K562 (cell line): Measurements from ENCODE around the gene MTA2. TPM values are rescaled to one million over a fixed set of nuclear protein-coding genes. Genes with fewer than 3 reads are reported as not detected.

ENCODE experiments used
- BCL6 ChIP-seq: fragments of 250-450 bp; sonication (Bioruptor Pico); IDR thresholded peaks from 2 replicates; pipeline ENCODE4 v1.4.0; 2020
- CBFA2T2 ChIP-seq: fragments of 450-650 bp; conservative IDR thresholded peaks from 2 replicates; pipeline ENCODE4 v1.6.1; 2017; ENCODE audit warnings: mild to moderate bottlenecking
- CBX5 ChIP-seq: IDR thresholded peaks from 2 replicates; pipeline ENCODE4 v1.6.1; 2014; ENCODE audit warnings: low read depth, borderline replicate concordance
- CREB5 ChIP-seq: fragments of 250-450 bp; sonication (Bioruptor Pico); IDR thresholded peaks from 2 replicates; pipeline ENCODE4 v1.5.0; 2020; ENCODE audit warnings: mild to moderate bottlenecking
- ETS2 ChIP-seq: IDR thresholded peaks from 2 replicates; pipeline ENCODE4 v1.6.1; 2016; ENCODE audit warnings: borderline replicate concordance, missing genetic modification characterization, mild to moderate bottlenecking, moderate library complexity, missing compliant biosample characterization; ENCODE audit not compliant: poor library complexity, severe bottlenecking
- HDAC6 ChIP-seq: IDR thresholded peaks from 2 replicates; pipeline ENCODE4 v1.6.1; 2012; ENCODE audit warnings: low read depth, mild to moderate bottlenecking, control low read depth, inconsistent platforms, low read length, moderate library complexity
- ILK ChIP-seq: fragments of 450-650 bp; IDR thresholded peaks from 2 replicates; pipeline ENCODE4 v1.6.1; 2016; ENCODE audit warnings: missing genetic modification characterization, low read depth, mild to moderate bottlenecking, missing compliant biosample characterization, moderate library complexity, borderline replicate concordance
- MAFG ChIP-seq: fragments of 450-650 bp; conservative IDR thresholded peaks from 2 replicates; pipeline ENCODE4 v1.6.1; 2016; ENCODE audit warnings: missing genetic modification characterization, missing compliant biosample characterization
- MITF ChIP-seq: IDR thresholded peaks from 2 replicates; pipeline ENCODE4 v1.6.1; 2014; ENCODE audit warnings: antibody characterized with exemption
- MNT ChIP-seq, 2 experiments: fragments of 450-650 bp; conservative IDR thresholded peaks; 2 replicates each; pipeline ENCODE4 v1.6.1; 2017; ENCODE audit warnings: mild to moderate bottlenecking in 2 of 2, moderate library complexity in 2 of 2
- NFATC3 ChIP-seq: fragments of 450-650 bp; IDR thresholded peaks from 2 replicates; pipeline ENCODE4 v1.6.1; 2017; ENCODE audit warnings: mild to moderate bottlenecking
- NFIX ChIP-seq: fragments of 250-450 bp; sonication (Bioruptor Pico); IDR thresholded peaks from 2 replicates; pipeline ENCODE4 v1.4.0; 2020; ENCODE audit warnings: low read depth, mild to moderate bottlenecking, moderate library complexity
- NFYB ChIP-seq: IDR thresholded peaks from 2 replicates; pipeline ENCODE4 v1.6.1; 2011; ENCODE audit warnings: mild to moderate bottlenecking, moderate library complexity; ENCODE audit not compliant: insufficient read length; ENCODE audit errors: extremely low read depth
- PHF20 ChIP-seq: fragments of 450-650 bp; IDR thresholded peaks from 2 replicates; pipeline ENCODE4 v1.6.1; 2018; ENCODE audit not compliant: partially characterized antibody
- POU5F1 ChIP-seq: fragments of 150-350 bp; IDR thresholded peaks from 2 replicates; pipeline ENCODE4 v1.6.1; 2014; ENCODE audit warnings: borderline replicate concordance, low read length, low read depth, mild to moderate bottlenecking; ENCODE audit not compliant: partially characterized antibody
- SMARCB1 ChIP-seq: IDR thresholded peaks from 2 replicates; pipeline ENCODE4 v1.6.1; 2011; ENCODE audit warnings: improper control_type of control experiment, low read depth; ENCODE audit not compliant: insufficient read length
- TOE1 ChIP-seq, 2 experiments: fragments of 450-650 bp in 1 of 2; sonication (generic) in 1 of 2; formaldehyde crosslinking in 1 of 2; IDR thresholded peaks; 2 replicates each; pipeline versions ENCODE4 v1.7.1 to v1.8.0; 2016 to 2022; ENCODE audit warnings: borderline replicate concordance in 2 of 2, mild to moderate bottlenecking in 2 of 2, antibody characterized with exemption in 1 of 2, inconsistent platforms in 1 of 2, low read depth in 1 of 2, missing genetic modification reagents in 1 of 2, moderate library complexity in 1 of 2
- ZC3H8 ChIP-seq: fragments of 450-650 bp; IDR thresholded peaks from 2 replicates; pipeline ENCODE4 v1.6.1; 2017
- ZNF124 ChIP-seq: sonication (generic); formaldehyde crosslinking; IDR thresholded peaks from 2 replicates; pipeline ENCODE4 v1.8.1; 2022; ENCODE audit warnings: missing genetic modification reagents
- ZNF212 ChIP-seq: fragments of 450-650 bp; formaldehyde crosslinking; IDR thresholded peaks from 2 replicates; pipeline ENCODE4 v1.4.0; 2020; ENCODE audit warnings: mild to moderate bottlenecking
- ZNF551 ChIP-seq: fragments of 250-450 bp; sonication (Bioruptor Pico); IDR thresholded peaks from 2 replicates; pipeline ENCODE4 v1.5.0; 2021; ENCODE audit warnings: mild to moderate bottlenecking, moderate library complexity
- ZNF778 ChIP-seq: fragments of 450-650 bp; formaldehyde crosslinking; IDR thresholded peaks from 2 replicates; pipeline ENCODE4 v1.4.0; 2020; ENCODE audit warnings: mild to moderate bottlenecking, moderate library complexity
- ZNF830 ChIP-seq: fragments of 250-450 bp; sonication (Bioruptor Pico); IDR thresholded peaks from 2 replicates; pipeline ENCODE4 v1.5.0; 2021; ENCODE audit warnings: mild to moderate bottlenecking
- ZSCAN32 ChIP-seq: fragments of 450-650 bp; formaldehyde crosslinking; IDR thresholded peaks from 2 replicates; pipeline ENCODE4 v1.4.0; 2020; ENCODE audit warnings: mild to moderate bottlenecking, moderate library complexity
- polyA plus RNA-seq, 8 experiments: library from polyadenylated mRNA; depleted of rRNA in 4 of 8; stranded (reverse) in 5 of 8; unstranded in 3 of 8; fragments of >200 nt; fragmentation: Nextera tagmentation in 2 of 8; fragmentation: Illumina TruSeq in 1 of 8; extraction: Ambion mirVana in 2 of 8; extraction: Trizol in 1 of 8; gene quantifications; 2 replicates each; pipeline versions ENCODE4 v1.2.1 to v1.2.3, GENCODE V29; 2011 to 2014; ENCODE audit warnings: inconsistent platforms in 1 of 8, missing spikeins in 1 of 8
- total RNA-seq, 7 experiments: library from RNA; depleted of rRNA in 6 of 7; stranded (reverse); fragments of >200 nt in 6 of 7; fragmentation: Illumina TruSeq in 2 of 7; extraction: Trizol in 2 of 7; gene quantifications; 2 replicates each; pipeline versions ENCODE4 v1.2.1 to v1.2.3, GENCODE V29; 2011 to 2021; ENCODE audit warnings: low replicate concordance in 1 of 7

Gene MTA2
- total and polyA plus RNA-seq, 9 of the 15 experiments (the other 6 are each of a cell fraction or from before 2014, with no cell fraction given) = 6.2 to 220 (median 172) TPM

GRCh38 chr11:62545437-62546243 lies 56.0 kb downstream of the MTA2 start (continued):
- TF ChIP-seq MAFG (tag) = no peak
- peak; percentile 49; the same call in 1 of the 2 replicates for TF ChIP-seq TOE1 (IDR thresholded peaks at IDR 0.05; ENCODE audit: borderline replicate concordance)
- no peak for TF ChIP-seq TOE1 (CRISPR knock-in tag; IDR thresholded peaks at IDR 0.05; ENCODE audit: borderline replicate concordance, low read depth)
- TF ChIP-seq ZSCAN32 (CRISPR knock-in tag) = no peak
- TF ChIP-seq NFIX (CRISPR knock-in tag) = peak; percentile 73
- 0 out of 2 replicates have a peak, but pooled peaks have one; percentile 43 for TF ChIP-seq MITF
- TF ChIP-seq BCL6 (CRISPR knock-in tag) = no peak
- no peak for TF ChIP-seq ZNF830 (CRISPR knock-in tag)
- TF ChIP-seq SMARCB1 = no peak
- no peak for TF ChIP-seq ZNF778 (CRISPR knock-in tag)
- TF ChIP-seq ETS2 (tag) = no peak
- TF ChIP-seq PHF20 = no peak
- TF ChIP-seq HDAC6 = no peak
- peak; percentile 60 to 67; a peak in 3 of 4 replicates for TF ChIP-seq MNT (conservative IDR thresholded peaks at IDR 0.05)
- 0 out of 2 replicates have a peak, but pooled peaks have one; percentile 15 for TF ChIP-seq CBFA2T2
- no peak for TF ChIP-seq POU5F1
- TF ChIP-seq NFYB = no peak
- no peak for TF ChIP-seq ZC3H8
- no peak for TF ChIP-seq ILK
- TF ChIP-seq NFATC3 = no peak
- TF ChIP-seq ZNF124 = no peak
- TF ChIP-seq CBX5 = 0 out of 2 replicates have a peak, but pooled peaks have one; percentile 47
- no peak for TF ChIP-seq ZNF551 (CRISPR knock-in tag)
- no peak for TF ChIP-seq ZNF212 (CRISPR knock-in tag)
- TF ChIP-seq CREB5 = no peak
